Measurements from ENCODE around the gene MAGI2.

MAGI2 gene

DNA sequence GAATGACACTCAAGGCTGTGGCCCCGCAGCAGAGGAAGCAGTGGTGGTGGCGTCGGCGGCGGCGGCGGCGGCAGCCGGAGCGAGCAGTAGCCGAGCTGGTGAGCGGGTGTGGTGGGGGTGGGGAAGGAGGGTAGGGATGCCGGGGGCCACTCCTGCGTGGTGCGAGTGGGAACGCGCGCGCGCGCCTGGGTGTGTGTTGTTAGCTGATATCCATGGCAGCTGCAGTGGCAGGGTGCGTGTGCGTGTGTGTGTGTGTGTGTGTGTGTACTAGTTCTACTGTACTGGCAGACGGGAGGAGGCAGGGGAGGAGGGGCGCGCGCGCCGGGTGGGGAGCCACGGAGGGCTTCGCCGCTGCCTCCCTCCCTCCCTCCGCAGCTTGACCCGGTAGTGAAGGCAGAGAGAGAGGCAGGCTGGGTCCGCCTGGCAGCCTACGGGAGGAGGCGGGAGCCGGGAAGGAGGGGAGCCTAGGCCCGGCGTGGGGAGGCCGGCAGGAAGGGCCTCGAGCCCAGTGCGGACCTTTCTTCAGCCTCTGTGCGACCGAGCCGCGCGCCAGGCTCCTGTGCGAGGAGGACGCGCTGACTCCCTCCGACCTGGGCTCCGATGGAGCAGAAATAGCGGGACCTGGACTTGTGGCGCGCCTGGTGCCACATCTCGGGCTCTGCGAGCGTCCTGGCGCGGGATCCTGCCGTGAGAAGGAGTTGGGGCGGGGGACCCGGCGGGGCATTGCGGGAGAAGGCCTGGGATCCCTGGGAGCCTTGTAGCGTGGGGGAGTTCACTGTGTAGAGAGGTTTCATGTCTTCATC is at the start of gene MAGI2:
Gene MAGI2 (minus strand): TSS at position 110 of the 803 bp plus-strand sequence. CDS start 347 bp downstream, outside the sequence.
- DNase-seq (ENCODE audit: low read depth in 2 of 2), result no peak

DNA sequence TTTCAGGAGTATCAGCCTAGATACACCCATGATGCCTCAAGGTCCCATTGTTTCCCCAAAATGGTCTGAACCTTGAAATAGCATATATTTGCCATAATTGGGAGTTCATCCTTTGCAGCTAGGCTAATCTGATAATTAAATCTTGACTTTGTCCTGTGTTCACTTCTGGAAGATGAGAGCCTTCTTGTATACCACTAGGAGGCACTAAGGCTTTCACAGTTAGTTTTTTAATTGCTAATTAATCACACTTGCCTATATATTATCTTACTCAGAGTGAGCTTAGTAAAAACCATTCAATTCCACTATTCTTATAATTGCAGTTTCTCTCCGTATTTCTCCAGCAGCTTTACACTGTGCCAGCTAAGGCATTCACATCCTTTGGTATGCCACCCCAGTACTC is 48.7 kb upstream of the MAGI2 start:
- no peak for DNase-seq (ENCODE audit: low read depth in 2 of 2)

DNA sequence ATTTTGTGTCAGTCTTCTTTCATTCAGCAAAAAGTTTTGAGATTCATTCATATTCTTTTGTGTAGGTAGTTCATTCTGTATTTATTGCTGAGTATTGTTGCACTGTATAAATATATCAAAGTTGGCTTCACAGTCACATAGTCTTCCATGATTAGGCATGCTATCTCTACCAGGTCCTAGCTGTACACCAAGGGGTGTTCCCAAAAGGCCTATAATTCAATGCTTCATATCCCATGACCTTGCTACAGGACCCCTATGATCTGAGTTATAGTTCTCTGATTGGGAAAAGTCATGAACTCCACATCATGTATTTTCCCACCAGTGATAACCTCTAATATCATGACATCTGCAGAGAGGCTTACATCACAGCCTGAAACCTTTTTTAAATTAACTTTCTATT is 47.3 kb upstream of the MAGI2 start:
- no peak for DNase-seq (ENCODE audit: low read depth in 2 of 2)

DNA sequence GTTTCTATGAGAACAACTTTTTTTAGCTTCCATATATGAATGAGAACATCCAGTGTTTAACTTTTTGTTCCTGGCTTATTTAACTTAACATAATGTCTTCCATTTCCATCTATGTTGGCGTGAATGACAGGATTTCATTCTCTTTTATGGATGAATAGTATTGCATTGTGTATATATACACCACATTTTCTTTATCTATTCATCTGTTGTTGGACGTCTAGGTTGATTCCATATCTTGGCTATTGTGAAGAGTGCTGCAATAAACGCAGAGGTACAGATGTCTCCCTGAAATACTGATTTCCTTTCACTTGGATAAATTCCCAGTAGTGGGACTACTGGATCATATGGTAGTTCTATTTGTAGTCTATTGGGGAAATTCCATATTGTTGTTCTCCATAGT is 44.3 kb upstream of the MAGI2 start:
- DNase-seq (ENCODE audit: low read depth in 2 of 2), result no peak

DNA sequence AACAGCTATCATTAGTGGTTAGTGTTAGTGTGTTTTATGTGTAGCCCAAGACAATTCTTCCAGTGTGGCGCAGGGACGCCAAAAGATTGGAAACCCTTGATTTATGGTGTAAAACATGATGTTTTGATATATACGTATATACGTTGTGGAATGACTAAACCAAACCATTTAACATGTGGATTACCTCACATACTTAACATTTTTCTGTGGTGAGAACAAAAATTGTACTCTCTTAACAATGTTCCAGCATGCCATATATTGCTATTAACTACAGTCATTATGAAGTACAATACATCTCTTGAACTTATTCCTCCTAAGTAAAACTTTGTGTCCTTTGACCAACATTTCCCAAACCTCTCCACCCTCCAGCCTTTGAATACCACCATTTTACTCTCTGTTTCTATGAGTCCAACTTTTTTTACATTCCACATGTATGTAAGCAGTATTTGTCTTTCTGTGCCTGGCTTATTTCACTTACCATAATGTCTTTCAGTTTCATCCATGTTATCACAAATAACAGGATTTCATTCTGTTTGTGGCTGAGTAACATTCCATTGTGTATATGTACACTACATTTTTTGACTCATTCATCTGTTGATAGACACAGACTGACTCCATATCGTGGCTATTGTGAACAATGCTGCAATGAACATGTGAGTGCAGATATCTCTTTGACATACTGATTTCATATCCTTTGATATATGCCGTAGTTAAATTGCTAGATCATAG is 42.2 kb upstream of the MAGI2 start:
- DNase-seq (ENCODE audit: low read depth in 2 of 2), result no peak

DNA sequence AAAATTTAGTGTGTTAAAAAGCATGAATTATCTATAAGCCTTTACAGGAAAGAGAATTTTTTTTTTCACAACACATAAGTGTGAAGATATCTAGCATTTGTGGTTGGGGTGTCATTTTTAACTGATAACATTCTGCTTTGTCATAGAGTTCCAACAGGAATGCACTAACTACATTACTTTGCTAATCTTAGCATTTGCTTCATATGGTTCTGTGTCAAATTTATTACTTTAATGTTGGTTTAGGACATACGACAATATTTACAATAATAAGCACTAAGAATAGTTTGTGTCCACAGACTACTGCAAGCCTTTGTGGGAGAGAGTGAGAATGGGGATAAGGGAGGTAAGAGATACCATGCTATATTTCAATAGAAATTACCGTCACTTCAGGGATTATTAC is 40.6 kb upstream of the MAGI2 start:
- no peak for DNase-seq (ENCODE audit: low read depth in 2 of 2)

DNA sequence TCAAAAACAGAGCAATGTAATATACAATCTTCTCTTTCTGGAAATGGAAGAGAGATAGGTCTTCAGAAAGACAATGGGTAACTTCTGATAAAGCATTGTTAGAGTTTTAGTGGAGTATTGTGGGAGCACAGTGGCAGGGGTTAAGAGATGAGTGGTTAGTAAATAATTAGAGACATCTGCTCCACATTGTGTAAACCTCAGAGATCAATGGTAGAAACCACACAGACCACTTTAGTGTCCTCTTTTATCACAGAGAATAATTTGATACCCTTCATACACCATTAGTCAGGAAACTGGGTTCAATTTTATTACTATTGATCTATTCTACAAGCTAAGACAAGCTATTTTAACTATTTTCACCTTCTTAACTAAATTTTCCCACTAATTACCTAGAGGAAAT is 35.9 kb upstream of the MAGI2 start:
- DNase-seq (ENCODE audit: low read depth in 2 of 2), result no peak

DNA sequence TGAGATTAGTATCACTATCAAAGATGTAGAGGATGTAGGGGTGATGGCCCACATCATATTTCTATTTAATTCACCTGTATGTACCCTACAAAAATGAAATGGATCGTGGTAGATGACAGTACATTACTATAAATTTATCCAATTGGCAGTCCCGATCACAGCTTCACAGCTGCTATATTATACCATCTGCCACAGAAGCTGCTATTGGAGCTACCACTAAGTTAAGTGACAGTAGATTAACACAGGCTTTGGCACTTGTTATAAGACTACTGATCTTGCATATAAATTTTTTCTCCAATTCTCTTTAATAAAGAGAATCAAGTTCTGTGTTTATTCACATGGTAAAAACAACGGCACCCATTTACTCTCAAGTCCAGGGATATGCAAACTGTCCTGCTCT is 24.9 kb upstream of the MAGI2 start:
- no peak for DNase-seq (ENCODE audit: low read depth in 2 of 2)

DNA sequence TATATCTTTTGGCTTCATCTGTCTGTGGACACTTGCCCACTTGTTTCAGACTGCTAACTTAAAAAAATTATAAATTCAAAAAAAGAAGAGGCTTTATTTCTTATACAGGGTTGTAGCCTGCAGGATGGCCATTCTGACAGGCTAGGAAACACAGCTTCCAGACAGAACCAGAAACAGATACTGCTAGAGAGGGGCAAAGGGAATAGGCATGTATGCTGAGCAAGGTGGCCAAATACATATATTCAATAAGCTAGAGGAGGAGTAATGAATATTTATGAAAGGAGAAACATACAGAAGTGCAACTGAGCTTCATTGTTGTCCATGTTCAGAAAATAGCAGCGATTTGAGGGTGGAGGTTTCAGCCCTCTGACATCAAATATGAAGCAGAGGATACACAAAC is 22.0 kb upstream of the MAGI2 start:
- DNase-seq (ENCODE audit: low read depth in 2 of 2), result no peak

DNA sequence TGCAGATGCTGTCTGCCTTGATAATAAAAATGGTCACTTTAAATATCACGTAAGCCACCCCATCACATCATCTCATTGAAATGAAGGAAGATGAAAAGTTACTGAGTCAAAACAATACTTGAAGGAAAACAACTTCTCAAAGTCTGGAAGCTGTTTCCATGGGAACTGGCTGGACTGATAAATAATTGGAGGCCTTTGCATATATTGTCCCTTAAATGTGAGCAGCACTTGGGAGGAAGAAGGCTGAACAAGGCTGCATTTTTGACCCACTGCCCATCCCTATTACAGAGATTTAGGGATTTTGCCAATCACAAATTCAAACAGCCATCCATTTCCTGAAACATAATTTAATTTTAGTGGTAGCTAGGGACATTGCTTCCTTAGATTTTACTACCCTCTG is 18.2 kb upstream of the MAGI2 start:
- DNase-seq (ENCODE audit: low read depth in 2 of 2), result no peak

DNA sequence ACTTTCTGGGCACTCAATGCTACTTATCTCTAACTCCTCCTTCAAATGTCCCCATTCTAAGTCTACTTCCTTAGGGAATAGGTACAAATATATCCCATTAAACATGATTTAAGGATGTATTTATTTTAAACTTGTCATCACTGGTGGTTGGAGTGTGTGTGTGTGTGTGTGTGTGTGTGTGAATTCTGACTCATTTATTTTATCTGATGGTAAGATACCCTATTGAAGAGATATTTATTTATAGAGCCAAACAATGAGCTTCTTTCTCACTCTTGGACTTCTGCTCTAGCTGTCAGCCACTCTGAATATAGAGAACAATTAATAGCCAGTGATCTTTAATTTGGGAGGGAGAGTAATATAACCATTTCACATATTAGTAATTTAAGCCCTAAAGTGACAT is 17.8 kb upstream of the MAGI2 start:
- DNase-seq (ENCODE audit: low read depth in 2 of 2), result no peak

DNA sequence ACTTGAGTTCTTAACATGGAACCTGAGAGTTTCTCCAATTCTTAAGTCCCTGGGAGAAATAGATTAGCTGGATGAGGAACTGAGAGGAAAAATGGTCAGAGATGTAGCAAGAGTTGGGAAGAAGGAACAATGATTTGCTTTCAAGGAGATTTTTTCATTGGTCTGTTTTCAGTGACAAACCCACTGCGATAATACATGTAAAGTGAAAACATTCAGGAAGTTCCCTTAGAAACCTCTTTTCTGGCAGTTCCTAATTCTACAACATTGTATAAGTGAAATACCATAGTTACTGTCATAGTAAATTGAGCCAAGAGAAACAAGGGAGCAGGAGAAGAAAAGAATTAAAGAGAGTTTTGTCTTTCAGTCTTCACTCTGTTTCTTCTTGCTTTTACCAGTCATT is 12.1 kb upstream of the MAGI2 start:
- DNase-seq (ENCODE audit: low read depth in 2 of 2), result no peak

DNA sequence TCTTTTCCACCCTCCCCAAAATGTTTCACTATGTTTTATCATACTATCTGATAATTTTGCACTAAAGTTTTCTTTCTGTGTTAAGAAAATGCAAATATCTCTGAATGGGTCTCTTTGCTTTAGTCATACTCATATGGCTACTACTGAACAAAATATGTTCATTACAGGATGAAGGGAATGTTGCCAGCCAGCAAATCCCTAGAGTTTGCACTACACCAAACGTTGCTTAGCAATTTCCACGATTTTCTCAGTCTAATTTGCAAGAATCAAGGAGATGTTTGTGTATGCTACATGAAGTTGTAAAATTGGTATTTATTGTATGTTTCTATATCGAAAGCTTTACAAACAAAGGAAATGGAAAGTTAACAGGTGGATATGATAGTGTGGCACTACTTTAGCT is 10.6 kb upstream of the MAGI2 start:
- no peak for DNase-seq (ENCODE audit: low read depth in 2 of 2)

DNA sequence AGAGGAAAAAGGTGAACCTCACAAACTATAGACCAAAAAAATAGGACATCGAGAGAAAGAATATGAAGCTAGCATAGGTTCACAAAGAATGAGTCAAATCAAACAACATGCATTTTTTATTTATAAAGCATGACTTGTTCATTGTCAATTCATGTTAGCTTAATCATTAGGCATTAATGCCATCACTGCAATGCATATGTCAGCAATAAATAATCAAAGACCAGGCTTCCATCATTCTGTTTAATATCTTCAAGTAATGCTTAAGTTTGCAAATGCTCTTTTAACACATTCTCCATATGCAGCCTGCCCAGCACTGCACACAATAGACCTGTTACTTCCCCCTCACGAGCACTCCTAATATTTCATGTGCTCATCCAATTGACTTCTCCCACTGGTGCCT is 8.9 kb upstream of the MAGI2 start:
- no peak for DNase-seq (ENCODE audit: low read depth in 2 of 2)

DNA sequence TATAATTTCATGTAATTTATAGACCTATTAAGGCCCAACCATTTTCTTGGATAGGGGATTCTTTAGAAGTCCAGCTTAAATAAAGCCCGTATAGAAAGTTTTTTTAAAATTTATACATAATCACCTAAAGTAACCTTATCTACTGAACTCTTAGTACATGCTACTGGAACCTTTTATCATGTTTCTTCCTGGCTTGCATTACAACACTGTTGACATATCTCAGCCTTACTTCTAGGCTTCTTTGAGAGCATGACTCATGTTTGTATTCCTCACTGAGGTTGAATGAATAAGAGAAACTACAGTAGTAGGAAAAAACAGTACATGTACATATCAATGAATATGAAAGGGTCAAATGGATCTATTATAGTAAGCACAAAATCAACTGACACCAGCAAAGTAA is 8.2 kb upstream of the MAGI2 start:
- no peak for DNase-seq (ENCODE audit: low read depth in 2 of 2)

DNA sequence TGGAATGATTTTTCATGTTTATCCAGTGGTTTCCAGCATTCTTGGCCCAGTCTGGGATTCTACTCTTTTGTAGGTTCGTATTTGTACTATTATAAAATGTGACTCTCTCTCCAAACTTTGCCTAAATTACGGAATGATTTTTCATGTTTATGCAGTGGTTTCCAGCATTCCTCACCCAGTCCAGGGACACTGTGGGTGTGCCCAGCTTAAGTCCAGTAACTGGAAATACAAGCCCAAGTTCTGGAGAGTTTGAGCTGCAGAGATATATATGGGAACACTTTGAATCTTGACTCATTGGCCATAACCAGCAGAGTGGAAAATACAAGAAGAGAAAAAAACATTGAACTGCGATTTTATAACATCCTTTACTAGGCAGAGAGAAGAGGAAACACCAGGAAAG is 5.9 kb upstream of the MAGI2 start:
- no peak for DNase-seq (ENCODE audit: low read depth in 2 of 2)

DNA sequence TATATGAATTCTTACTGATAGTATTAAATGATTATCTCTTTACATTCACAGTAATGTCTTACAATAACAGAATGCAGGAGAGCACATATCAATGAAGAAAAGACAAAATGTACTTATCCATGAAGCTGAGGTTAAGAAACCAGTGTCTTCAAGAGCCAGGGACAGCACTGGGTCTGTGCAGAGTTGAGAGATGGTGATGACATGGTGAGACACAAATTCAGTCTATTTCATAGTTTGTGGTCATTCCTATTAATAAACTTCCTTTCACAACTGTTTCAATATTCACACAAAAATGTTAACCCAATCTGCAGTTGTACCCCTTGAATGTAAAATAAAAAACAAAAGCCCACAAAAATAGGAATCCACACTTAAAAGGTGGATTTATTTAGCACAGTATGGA is 5.3 kb upstream of the MAGI2 start:
- DNase-seq (ENCODE audit: low read depth in 2 of 2), result no peak

DNA sequence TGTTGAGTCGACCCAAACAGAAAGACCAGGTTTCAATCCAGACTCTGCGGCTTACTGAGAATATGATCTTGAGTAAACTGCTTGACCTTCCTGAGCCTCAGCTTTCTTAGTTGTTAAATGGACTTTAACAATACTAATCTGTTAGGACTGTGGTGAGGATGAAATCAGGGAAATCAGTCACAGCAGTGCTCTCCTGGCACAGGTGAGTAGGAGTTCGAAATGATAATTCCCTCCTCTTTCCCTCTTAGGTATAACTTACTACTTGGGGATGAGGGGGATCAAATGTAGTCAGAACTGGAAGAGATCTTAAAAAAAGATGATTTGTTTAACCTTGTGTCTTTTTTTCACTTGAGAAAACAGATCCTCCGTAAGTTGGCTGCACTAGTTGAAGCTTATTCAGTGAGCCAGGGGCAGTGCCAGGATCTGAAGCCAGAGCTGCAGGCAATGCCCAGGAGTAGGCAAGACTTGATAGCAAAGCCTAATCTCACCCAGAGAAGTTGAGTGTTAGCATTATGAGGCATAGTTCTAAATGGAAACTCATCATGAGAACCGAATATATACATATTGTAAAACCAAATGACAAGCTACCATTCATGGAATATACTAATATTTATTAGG is 1.8 kb upstream of the MAGI2 start:
- no peak for DNase-seq (ENCODE audit: low read depth in 2 of 2)

DNA sequence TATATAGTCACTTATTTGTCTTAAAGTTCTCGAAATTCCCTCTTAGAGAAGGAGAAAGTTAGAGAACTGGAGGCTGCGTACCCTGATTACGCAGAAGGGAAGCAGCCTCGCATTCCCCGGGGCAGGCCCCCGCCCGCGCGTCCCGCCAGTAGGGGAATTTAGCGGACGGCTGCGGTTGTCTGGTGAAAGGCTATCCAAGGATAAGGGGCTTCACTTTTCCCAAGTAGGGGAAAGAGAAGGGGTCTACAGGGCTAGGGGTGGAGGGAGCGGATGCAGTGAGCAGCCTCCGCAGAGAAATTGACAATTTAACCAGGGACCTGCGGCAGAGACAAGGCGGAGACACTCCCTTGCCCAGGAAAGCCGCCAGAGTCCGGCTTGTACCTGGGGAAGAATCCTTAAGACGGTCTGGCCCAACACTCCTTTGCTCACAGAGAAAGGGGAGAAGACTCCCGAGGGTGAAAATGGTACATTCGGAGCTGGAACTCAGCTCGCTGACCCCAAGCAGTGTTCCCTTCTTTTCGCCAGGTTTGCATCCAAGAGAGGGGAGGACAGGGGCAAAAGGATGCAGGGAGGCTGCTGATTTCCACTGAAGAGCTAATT is 994 bp upstream of the MAGI2 start:
- no peak for DNase-seq (ENCODE audit: low read depth in 2 of 2)

DNA sequence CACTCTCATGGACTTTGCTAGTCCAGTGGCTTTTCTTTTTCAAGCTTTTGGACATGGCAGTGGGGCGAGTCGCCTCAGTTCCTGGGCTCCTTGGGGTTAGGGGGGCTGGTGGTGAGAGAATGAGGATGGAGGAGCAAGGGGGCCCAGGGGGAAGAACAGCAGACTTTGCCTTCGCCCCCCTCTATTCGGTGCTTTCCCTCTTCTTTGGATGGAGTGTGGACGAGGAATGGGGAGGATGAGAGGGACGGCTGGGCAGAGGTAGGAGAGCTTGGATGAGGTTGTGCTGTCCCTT is 255 bp downstream of the MAGI2 start:
- no peak for DNase-seq (ENCODE audit: low read depth in 2 of 2)

DNA sequence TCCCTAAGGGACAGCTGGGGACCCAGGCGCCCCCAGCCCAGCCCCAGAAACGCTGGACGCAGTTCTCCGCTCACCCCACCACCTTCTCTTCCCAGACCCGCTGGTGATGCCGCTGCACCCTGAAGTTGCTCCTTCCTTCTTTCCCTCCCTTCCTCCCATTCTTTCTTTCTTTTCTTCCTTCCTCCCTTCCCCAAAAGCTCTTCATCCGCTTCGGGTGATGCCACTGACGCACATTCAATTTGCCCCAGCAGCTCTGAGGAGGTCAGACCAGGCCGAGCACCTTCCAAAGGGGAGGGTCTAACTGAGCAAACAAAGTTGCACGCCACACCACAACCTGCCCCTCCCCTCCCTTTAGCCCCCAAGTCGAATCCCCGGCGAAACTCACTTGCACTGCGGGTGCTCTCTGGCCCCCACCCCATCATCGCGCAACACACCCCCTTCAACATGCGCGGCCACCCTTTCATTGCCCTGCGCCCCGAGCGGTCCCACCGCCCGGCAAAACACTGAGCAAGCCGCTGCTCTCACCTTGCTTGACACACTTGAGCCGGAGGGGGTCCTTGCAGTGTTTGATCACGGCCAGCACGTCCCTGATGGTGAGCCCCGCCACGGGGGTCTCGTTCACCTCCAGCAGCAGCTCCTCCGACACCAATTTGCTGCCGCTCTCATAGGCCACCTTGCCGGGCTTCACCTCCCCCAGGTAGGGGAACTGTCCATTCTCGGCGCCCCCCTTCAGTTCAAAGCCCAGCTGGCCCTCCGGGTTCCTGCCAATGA is 787 bp downstream of the MAGI2 start:
- no peak for DNase-seq (ENCODE audit: low read depth in 2 of 2)

DNA sequence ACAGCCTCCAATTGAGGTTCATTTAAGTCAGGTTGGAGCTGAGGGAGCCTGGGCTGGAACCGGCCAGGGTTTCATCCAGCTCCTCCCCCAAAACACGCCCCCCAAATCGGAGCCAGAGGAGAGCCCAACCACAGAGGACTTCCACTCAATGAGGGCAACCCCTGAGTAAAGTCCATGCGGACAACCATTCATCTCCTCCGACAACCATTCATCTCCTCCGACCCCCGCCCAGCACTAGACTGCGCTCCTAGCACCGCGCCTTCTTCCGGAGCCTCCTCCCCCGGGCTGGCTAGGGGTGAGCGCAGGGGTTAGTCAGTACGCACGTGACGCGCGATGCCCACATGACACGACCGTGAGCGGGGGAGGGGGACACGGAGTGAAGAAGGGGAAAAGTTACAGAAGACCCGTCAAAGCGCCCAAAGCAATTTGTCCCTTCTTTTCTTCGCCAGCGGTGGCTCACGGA is 1.4 kb downstream of the MAGI2 start:
- peak in 1 of 2 donors; percentile 21 for DNase-seq (ENCODE audit: low read depth in 2 of 2)

Data from stimulated activated CD8-positive, alpha-beta memory T cell treated with anti-CD3 and anti-CD28 coated beads, Interleukin-2, amount 100 ng/mL, for 48 hours (primary cell).